Medulla oblongata (tissue), 1 donor: Measurements from ENCODE around the gene TOR3A.

Source experiments
- DNase-seq: peaks from one replicate; pipeline ENCODE4 v3.0.0-alpha.2; 2015; ENCODE audit errors: extremely low spot score

Gene TOR3A

DNA sequence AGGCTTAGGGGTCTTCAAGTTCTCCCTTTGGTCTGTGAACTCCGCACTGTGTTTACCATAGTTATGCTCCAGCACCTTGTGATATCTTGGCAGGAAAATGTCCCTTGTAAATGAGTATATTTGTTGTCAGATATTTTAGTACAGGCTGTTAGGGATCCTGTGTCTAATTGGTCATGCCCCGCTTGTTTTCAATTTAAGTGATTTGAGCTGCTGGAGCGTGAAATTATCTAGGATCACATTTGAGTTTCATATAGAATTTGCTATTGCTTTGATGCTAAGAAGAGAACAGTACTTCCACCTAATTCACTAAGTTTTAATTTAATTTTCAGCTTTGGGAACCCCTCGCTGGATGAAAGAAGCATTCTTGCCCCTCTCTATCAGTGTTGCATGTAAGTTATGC is 15.4 kb upstream of the TOR3A start:
- DNase-seq, result no peak

GRCh38 chr1:179077396-179077795 is 4.5 kb upstream of the TOR3A start:
- DNase-seq, result no peak

DNA sequence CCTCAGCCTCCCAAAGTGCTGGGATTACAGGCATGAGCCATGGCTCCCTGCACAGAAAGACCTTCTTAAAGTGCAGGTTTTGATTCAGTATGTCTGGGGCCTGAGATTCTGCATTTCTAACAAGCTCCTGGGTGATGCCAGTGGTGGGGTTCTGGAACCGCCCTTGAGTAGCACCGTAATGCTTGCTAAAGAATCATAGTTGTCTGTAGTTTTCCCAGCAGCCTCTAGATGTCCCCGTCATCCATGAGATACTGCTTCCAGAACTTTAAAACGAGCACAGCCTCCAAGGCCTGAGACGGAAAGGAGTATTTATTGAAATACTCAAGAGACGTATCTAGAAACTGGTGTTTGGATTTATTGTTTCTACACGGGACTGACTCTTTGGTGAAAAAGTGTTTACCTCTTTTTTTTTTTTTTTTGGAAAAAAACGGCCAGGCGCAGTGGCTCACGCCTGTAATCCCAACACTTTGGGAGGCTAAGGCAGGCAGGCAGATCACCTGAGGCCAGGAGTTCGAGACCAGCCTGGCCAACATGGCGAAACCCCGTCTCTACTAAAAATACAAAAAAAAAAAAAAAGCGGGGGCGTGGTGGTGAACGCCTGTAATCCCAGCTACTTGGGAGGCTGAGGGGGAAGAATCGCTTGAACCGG is 2.6 kb upstream of the TOR3A start:
- peak; percentile 90 for DNase-seq

GRCh38 chr1:179080866-179081686 is 794 bp upstream of the TOR3A start:
- DNase-seq, result no peak

DNA sequence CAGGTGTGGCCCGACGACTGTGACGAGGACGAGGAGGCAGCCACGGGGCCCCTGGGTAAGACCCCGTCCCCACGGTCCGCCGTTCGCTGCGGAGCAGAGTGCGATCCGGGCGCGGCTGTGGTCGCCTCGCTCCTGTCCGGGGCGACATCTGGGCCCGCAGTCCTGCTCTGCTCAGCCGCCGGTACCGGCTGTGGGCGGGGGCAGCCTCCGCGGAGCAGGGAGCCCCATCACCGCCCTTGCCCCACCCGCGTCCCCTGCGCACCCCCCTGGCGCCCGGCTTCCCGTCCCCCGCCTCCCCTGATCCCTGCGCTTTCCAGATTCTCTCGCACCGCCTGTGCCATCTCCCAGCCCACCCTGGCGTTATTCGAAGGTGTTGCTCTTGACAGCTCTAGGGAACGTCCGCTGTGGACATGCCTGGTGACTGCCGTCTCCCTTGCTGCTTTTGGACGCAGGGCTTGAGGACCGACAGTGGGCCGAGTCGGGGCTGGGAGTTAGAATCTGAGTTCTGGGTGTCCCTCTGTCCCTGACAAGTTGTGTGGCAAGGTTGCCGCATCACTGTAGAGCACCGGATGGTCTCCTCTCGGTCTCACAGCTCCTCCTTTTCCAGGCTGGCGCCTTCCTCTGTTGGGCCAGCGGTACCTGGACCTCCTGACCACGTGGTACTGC is 596 bp downstream of the TOR3A start:
- DNase-seq, result peak; percentile 44

DNA sequence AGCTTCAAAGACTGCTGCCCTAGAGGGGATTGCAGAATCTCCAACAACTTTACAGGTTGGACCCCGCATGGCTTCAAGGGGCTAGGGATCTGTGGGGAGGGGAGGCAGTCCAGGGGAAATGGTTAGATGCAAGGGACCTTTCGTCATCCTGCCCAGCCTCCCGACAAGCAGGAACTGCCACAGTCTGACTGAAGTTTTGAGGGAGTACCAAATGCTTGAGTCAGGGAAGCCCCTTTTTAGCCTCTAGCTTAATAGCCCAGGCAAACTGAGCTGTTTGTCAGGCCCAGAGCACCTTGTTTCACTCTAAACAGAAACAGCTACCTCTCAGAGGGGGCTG is 1.1 kb downstream of the TOR3A start:
- no peak for DNase-seq

- DNase-seq, result no peak
These were observed 1.7 kb downstream of the TOR3A start for GRCh38 chr1:179083533-179083932.

- no peak for DNase-seq
These were observed 5.8 kb downstream of the TOR3A start for GRCh38 chr1:179087665-179088064.

DNA sequence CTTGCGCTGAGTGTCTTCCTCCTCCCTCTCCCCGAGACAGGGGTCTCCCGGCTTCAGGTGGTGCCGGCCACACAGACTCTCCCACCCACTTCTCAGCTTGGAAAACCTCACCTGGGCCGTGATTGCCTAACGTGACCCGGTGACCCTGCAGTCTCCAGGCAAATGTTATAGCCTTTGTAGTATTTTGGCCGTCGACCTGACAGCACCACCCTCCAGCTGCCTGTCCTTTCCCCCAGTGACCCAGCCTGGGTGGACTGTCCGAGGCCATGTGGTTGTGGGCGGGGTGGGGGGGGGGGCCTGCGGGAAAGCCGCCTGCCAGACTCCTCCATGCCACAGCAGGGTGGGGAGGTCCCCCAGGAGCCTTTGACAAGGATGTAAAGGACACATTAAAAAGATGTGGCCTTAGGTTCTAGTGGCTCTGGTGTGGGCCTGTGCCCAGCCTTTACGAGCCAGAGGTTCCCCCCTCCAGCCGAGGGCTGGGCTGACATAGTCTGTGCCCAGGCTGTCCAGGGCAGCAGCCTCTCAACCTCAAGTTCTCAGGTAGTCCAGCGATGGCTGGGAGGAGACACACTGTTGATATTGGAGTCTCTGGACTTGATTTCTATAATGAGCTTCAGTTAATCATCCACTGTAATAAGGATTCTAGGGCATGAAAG is 8.1 kb downstream of the TOR3A start:
- DNase-seq, result no peak

DNA sequence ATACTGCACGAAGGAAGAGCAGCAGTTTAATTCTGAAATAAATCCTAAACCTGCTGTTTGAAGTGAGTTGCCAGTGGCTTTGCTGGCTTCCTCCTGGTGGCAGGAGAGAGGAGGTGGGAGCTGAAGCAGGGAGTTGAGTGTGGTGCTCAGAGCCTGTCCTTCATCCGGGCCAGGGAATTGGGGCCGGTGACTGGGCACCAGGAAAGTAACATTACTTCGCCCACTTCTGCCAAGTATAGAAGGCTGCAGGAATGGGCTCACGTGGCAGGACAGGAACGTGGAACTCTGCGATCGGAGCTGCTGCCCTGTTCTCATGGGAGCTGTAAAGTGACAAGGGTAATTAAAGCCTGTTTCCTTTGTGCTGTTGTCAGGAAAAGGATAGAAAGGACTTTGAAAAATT is 8.7 kb downstream of the TOR3A start:
- no peak for DNase-seq

DNA sequence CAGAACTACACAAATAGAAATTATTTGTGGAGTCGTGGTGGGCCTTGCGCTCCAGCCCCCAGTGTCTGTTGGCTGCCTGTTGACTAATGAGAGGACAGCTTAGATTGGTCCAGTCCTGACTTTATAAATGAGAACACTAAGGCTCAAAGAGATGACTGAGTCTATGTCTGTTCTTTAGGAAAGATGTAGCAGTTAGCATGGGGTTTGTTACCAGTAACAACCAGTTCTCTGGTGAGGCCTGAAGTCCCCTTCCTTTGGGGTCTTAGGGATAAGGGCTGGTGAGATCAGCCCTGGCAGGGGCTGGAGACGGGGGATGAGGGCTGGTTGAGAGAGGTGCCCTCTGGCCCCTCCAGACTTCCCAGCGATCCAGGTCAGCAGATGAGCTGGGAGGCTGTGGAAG is 9.1 kb downstream of the TOR3A start:
- no peak for DNase-seq

GRCh38 chr1:179091691-179092165 is 9.9 kb downstream of the TOR3A start:
- no peak for DNase-seq

DNA sequence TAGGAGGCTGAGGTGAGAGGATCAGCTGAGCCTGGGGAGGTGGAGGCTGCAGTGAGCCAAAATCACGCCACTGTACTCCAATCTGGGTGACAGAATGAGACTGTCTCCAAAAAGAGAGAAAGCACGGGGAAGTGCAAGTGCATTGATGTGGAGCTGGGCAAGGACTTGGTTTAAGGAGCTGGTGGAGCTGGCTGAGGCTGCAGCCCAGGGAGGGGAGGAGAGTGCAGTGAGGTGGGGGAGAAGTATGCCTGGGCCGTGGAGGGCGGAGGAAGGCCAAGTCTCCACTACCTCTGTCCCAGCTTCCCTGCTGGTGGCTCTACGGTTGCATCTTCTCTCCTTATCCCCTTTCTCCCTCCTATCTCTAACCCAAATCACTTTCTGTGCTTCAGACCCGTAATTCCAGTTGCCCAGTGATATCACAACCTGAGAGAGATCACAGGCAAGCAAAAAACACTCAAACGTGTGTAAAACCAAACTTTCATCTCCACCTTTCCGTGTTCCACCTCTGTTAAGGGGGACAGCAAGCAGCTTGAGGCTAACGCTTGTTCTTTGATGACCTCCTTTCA is 11.1 kb downstream of the TOR3A start:
- DNase-seq, result no peak

DNA sequence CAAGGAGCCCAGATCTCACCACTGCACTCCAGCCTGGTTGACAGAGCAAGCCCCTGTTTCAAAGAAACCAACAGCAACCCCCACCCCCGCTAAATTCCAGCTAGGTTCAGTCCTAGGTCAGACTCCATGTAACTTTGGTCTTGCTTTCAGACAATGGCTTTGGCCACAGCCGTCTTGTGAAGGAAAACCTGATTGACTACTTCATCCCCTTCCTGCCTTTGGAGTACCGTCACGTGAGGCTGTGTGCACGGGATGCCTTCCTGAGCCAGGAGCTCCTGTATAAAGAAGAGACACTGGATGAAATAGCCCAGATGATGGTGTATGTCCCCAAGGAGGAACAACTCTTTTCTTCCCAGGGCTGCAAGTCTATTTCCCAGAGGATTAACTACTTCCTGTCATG is 12.9 kb downstream of the TOR3A start:
- DNase-seq, result no peak

GRCh38 chr1:179095377-179095776 is 13.5 kb downstream of the TOR3A start:
- DNase-seq, result no peak

DNA sequence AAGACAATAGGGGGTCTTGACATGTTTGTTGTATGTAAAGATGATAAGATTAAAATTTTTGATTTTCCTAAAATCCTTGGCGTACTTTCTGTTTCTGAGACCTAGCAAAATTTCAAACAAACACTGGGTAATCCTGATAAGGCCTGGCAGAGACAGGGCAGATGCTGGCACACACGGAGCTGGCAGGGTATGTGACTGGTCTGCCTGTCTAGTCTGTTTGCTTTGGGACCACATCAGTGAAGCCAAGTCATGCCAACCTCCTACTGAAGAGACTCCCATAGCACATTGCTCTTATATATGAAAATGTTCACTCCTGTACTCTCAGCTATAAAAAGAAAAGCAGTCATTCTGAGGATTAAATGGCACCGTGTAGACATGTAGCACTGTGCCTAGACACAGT is 14.1 kb downstream of the TOR3A start:
- DNase-seq, result no peak

DNA sequence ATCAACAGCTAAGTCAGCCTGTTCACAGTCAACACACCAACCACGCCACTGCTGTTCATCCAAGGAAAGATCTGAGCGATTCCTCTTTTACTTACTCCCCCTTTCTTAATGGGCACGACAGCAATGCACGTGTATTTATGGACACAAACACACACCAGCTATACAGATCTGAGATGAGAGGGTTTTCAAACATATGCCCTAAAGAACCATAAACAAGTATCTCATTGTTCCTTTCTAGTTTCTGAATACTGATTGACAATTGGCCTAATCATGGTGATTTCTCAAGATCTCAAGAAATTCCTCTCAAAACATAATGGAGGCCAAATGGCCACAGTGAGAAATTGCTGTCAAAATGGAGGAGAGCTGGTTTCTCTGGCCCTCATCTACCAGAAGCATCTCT is 18.0 kb downstream of the TOR3A start:
- DNase-seq, result no peak

DNA sequence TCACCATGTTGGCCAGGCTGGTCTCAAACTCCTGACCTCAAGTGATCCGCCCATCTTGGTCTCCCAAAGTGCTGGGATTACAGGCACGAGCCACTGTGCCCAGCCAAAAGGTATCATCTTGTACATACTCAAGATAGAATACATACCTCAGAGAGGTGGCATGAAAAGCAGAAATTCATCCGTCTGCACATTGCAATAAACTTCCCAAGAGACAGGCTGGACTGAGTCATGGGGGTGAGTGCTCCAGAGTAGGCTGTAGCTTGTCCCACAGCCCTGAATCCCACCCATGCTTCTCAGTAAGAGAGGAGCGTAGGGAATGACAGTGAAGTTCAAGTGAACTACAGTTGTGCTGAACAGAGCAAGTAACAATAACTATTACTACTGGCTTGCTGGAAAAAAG is 19.7 kb downstream of the TOR3A start:
- no peak for DNase-seq

- DNase-seq, result no peak
These were observed 22.1 kb downstream of the TOR3A start for GRCh38 chr1:179103999-179104398.

- DNase-seq, result no peak
These were observed 22.9 kb downstream of the TOR3A start for GRCh38 chr1:179104611-179105250.

GRCh38 chr1:179105393-179105792 is 23.5 kb downstream of the TOR3A start:
- no peak for DNase-seq
